Brain microvascular endothelial cell (primary cell): ENCODE measurements around the gene SLC22A23.
"Not testable (repeated sequence)": the region's sequence is repeated elsewhere in the genome, so short reads cannot be mapped to it uniquely, and the experiment has no call there.

Source experiments
- DNase-seq: peaks from one replicate; pipeline ENCODE4 v3.0.0-alpha.2; 2020
- H3K27ac ChIP-seq: fragments of 250-450 bp; sonication (Bioruptor Pico); 2 replicates; pipeline ENCODE4 v1.5.1; 2020; ENCODE audit warnings: mild to moderate bottlenecking, moderate library complexity
- H3K27me3 ChIP-seq: fragments of 250-450 bp; sonication (Bioruptor Pico); replicated peaks from 2 replicates; pipeline ENCODE4 v1.5.1; 2020; ENCODE audit warnings: mild to moderate bottlenecking
- H3K36me3 ChIP-seq: fragments of 250-450 bp; sonication (Bioruptor Pico); replicated peaks from 2 replicates; pipeline ENCODE4 v1.5.1; 2020; ENCODE audit warnings: mild to moderate bottlenecking
- H3K4me3 ChIP-seq: 2 replicates; pipeline ENCODE4 v1.5.1; 2011; ENCODE audit warnings: low read depth, mild to moderate bottlenecking, control low read depth, low read length, moderate library complexity
- in situ Hi-C: cut with HindIII; loops from 2 replicates; pipeline ENCODE4 v1.10.0; 2017; ENCODE audit warnings: low sequenced_read_pairs, low pct_ligation_motif_present
- TF ChIP-seq, protein P1 (sequence below): IDR thresholded peaks from 2 replicates; pipeline ENCODE4 v1.5.1; 2011; ENCODE audit warnings: low read depth, mild to moderate bottlenecking, moderate library complexity, low read length, control low read depth, inconsistent platforms; ENCODE audit errors: missing control alignments

SLC22A23 gene

DNA sequence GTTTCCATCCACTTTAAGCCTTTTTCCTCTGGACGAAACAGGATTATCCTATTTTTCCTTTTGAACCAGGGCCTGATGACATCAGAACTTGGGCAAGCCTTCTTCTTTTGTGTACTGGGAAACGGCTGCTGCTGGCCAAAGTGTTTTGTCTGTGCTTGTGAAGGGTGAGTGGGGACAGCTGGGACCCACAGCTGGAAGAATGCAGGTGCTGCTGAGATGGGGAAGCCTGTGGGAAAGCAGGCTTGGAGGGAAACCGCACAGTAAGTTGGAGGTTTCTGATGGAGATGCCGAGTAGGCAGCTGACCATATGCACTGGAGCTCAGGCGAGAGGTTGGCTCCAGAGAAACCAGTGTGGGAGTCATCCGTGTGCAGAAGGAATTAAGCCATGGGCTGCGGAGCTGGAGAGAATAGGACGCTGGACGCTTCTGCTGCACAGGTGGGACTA, 206.6 kb downstream of the SLC22A23 start:
- no peak overlapping the region for H3K4me3 ChIP-seq
- TF ChIP-seq, protein P1, sequence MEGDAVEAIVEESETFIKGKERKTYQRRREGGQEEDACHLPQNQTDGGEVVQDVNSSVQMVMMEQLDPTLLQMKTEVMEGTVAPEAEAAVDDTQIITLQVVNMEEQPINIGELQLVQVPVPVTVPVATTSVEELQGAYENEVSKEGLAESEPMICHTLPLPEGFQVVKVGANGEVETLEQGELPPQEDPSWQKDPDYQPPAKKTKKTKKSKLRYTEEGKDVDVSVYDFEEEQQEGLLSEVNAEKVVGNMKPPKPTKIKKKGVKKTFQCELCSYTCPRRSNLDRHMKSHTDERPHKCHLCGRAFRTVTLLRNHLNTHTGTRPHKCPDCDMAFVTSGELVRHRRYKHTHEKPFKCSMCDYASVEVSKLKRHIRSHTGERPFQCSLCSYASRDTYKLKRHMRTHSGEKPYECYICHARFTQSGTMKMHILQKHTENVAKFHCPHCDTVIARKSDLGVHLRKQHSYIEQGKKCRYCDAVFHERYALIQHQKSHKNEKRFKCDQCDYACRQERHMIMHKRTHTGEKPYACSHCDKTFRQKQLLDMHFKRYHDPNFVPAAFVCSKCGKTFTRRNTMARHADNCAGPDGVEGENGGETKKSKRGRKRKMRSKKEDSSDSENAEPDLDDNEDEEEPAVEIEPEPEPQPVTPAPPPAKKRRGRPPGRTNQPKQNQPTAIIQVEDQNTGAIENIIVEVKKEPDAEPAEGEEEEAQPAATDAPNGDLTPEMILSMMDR = no peak
- H3K27ac ChIP-seq = no peak overlapping the region
- DNase-seq = no peak
- H3K36me3 ChIP-seq = no peaks in the 10 kb centered on the region
- H3K27me3 ChIP-seq = no peaks in the 10 kb centered on the region
- in situ Hi-C loops = no loop called here

GRCh38 chr6:3249821-3250220, 207.0 kb downstream of the SLC22A23 start:
- Histone ChIP-seq H3K36me3 (no peaks in the 10 kb centered on the region), H3K4me3 (no peak overlapping the region), H3K27ac (no peak overlapping the region), H3K27me3 (no peaks in the 10 kb centered on the region)
- DNase-seq = no peak
- TF ChIP-seq, protein P1 = no peak
- in situ Hi-C loops = no loop called here

DNA sequence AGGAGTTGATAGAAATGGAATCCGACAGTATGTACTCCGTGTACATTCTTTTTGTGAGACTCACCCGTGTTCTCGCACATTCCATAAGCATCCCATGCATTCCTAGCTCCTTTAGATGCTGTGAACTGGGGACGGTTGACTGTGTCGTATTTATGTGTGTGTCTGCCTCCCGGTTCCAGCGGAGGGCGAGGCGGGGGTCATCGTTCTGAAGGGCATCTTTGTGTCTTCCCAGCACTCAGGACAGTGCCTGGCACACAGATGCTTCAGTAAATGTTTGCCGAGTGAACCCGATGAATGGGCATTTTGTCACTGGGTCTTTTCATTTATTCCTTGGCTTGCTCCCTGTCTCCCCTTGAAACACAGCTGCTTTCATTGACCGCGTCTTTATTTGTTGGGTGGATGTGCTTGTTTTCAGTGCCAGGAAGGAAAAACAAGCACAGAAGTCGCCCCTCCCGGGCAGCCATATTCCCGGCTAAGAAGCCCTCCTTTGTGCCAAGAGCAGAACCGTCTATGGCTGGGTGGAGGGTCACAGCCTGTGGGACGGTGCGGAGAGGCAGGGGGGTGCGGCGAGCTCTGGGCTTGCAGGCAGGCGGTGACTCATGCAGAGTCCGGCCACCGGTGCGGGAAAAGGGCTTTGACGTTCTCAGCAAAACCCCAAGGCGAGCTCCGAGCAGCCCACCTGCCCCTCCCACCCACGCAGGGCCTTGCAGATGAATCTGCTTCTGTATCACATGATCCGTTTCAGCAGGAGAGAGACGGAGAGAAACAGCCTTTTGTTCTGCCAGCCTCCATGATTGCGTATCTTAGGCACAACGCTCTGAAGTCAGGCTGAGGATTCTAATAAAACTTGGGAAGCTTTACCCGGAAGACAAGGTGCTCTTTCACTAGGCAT, 209.3 kb downstream of the SLC22A23 start:
- TF ChIP-seq, protein P1 = no peak
- in situ Hi-C loops = no loop called here
- peak; percentile 95 for DNase-seq
- Histone ChIP-seq H3K27me3 (no peaks in the 10 kb centered on the region), H3K27ac (peak overlapping the region; percentile 89), H3K4me3 (peak overlapping the region; percentile 42), H3K36me3 (no peaks in the 10 kb centered on the region)

DNA sequence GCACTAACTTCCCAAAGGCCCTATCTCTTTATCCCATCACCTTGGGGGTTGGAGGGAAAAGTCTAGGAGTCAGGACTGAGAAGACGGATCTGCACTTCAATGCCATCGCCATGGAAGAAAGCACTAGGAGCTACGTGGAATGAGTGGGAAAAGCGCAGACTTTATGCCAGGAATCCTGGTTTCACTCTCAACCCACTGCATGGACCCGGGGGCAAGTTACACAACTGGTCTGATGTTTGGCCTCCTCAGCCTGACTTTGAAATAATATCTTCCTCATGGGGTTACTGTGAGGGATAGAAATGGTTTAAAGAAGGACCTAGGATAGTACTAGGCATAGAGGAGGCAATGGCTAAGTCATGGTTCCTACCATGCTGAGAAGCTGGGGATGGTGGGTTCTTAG, 211.6 kb downstream of the SLC22A23 start:
- in situ Hi-C loops = no loop called here

DNA sequence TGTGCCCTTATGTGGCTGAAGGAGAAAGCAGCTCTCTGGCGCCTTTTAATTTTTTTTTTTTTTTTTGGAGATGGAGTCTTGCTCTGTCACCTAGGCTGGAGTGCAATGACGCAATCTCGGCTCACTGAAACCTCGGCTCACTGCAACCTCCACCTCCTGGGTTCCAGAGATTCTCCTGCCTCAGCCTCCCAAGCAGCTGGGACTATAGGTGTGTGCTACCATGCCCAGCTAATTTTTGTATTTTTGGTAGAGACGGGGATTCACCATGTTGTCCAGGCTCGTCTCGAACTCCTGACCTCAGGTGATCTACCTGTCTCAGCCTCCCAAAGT, 212.1 kb downstream of the SLC22A23 start:
- H3K27ac ChIP-seq, DNase-seq, H3K4me3 ChIP-seq, in situ Hi-C loops, H3K27me3 ChIP-seq, H3K36me3 ChIP-seq: not testable (repeated sequence)

More for the DNA sequence above, 211.6 kb downstream of the SLC22A23 start:
- H3K36me3 ChIP-seq = no peaks in the 10 kb centered on the region
- TF ChIP-seq, protein P1 = no peak
- H3K27me3 ChIP-seq = no peaks in the 10 kb centered on the region
- DNase-seq = no peak
- no peak overlapping the region for H3K4me3 ChIP-seq
- no peak overlapping the region for H3K27ac ChIP-seq

- Histone ChIP-seq H3K4me3 (no peak overlapping the region), H3K27ac (no peak overlapping the region), H3K36me3 (no peaks in the 10 kb centered on the region), H3K27me3 (no peaks in the 10 kb centered on the region)
- in situ Hi-C loops = no loop called here
- no peak for DNase-seq
- TF ChIP-seq, protein P1 = no peak
Measured at GRCh38 chr6:3244003-3244831, 212.6 kb downstream of the SLC22A23 start.
